Stimulated activated CD4-positive, alpha-beta T cell treated with anti-CD3 and anti-CD28 coated beads, Interleukin-4, amount 100 ng/mL, for 1 hour (primary cell): Measurements from ENCODE around the gene CBFA2T2.
"Not testable (repeated sequence)": the region's sequence is repeated elsewhere in the genome, so short reads cannot be mapped to it uniquely, and the experiment has no call there.

ENCODE experiments used
- DNase-seq: peaks from one replicate; pipeline ENCODE4 v3.0.0-alpha.2; 2020

Gene CBFA2T2

GRCh38 chr20:33685328-33686099, 195.6 kb downstream of the CBFA2T2 start:
- DNase-seq, result peak; percentile 66

GRCh38 chr20:33686100-33686983, 196.4 kb downstream of the CBFA2T2 start, which contains the start of gene E2F1:
Gene E2F1 (minus strand): TSS chr20:33686385. CDS start chr20:33686264, 121 bp downstream.
- peak; percentile 95 for DNase-seq

DNA sequence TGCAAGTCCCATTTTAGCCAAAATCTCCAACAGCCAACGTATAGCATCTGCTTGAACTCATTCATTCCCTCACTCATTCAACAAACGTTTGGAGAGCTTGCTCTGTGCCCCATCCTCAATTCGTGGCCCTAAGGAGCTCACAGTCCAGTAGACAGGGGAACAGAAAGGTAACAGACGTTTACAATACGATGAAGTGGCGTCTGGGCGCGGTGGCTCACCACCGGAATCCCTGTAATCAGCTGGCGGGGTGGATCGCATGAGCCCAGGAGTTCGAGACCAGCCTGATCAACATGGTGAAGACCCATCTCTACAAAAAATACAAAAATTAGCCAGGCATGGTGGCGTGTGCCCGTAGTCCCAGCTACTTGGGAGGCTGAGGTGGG, 197.1 kb downstream of the CBFA2T2 start:
- no peak for DNase-seq

GRCh38 chr20:33687370-33687915, 197.5 kb downstream of the CBFA2T2 start:
- DNase-seq, result no peak

- DNase-seq, result no peak
Observed at GRCh38 chr20:33687993-33688937, 198.4 kb downstream of the CBFA2T2 start.

- DNase-seq, result no peak
Observed at GRCh38 chr20:33688938-33689424, 199.1 kb downstream of the CBFA2T2 start.

- no peak for DNase-seq
Observed at GRCh38 chr20:33689493-33689892, 199.6 kb downstream of the CBFA2T2 start.

- DNase-seq, result peak; percentile 34
Observed at GRCh38 chr20:33689973-33690372, 200.1 kb downstream of the CBFA2T2 start.

DNA sequence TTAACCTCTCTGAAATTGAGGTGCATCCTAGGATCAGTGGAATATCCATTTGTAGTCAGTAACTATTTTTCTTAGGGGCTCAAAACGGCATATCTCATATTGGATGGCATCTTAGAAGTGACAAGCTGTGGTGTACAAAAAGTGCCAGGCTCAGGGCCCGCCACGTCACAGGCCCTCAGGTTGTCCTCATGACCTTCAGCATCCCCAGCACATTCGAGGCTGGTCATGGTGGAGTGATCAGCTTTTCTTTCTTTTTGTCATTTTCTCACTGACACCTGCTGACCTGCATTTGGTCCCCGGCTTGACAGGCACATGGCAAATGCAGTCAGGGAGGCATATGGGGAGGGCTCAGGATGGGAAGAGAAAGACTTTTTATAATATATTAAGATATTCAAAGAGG, 203.4 kb downstream of the CBFA2T2 start:
- DNase-seq, result no peak

DNA sequence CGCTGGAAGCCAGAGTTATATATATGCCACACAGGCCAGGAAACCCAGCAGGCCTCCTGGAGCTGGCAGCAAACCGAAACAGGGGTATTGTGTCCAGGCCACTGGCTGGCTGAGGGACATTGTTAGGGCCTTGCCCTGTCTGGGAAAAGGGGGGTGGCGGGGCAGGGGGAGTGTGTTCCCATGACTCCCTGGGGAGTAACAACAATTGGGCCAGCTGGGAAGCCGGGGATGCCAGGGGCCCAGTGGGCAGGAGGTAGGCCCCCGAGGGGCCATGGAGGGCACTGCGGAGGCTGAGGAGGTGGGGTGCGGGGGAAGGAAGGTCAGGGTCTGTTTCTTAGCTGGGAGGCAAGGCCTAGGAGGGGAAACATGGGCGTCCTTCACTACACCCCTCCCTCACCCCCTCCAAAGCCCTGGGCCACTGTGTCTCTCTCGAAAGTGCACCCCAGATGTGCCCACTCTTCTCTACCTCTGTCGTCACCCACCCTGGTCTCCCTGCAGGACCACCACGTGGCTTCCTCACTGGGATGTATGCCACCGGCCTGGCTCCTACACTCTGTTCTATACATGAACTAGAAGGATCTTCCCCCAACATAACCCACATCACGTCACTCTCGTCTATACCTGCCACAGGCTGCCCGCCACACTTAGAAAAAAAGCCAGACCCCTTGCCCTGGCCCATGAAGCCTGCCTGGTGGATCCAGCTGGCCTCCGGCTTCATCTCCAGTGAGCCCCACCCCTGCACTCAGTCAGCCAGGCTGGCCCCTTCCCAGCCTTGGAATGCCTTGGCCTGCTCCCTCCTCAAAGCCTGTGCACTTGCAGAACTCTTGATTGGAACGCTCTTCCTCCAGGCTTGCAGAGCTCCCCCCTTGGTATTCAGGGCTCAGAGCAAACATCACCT, 204.1 kb downstream of the CBFA2T2 start:
- no peak for DNase-seq

- DNase-seq, result no peak
Observed at GRCh38 chr20:33694639-33695012, 204.7 kb downstream of the CBFA2T2 start.

DNA sequence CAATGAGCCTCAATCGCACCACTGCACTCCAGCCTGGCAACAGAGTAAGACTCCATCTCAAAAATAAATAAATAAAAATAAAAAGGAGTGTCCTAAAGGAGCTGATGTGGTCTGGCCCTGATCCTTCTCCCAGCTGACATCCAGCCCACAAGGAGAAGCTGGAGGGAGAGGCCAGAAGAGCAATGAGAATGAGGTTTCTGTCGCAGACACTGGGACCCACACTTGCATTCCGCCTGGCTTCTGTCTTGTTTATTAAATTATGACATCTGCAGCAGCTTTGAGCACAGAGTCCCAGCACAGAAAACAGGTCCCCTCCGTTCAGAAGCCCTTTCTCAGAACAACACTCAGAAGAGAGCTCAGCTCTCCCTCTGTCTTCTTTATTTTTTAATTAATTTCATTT, 206.6 kb downstream of the CBFA2T2 start:
- DNase-seq, result no peak

- DNase-seq, result no peak
Observed at GRCh38 chr20:33697129-33697528, 207.2 kb downstream of the CBFA2T2 start.

DNA sequence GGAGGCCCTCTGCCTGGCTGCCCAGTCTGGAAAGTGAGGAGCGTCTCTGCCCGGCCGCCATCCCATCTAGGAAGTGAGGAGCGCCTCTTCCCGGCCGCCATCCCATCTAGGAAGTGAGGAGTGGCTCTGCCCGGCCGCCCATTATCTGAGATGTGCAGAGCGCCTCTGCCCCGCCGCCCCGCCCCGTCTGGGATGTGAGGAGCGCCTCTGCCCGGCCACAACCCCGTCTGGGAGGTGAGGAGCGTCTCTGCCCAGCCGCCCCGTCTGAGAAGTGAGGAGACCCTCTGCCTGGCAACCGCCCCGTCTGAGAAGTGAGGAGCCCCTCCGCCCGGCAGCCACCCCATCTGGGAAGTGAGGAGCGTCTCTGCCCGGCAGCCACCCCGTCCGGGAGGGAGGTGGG, 209.1 kb downstream of the CBFA2T2 start:
- not testable (repeated sequence) for DNase-seq
